ENCODE results near the gene MAP1LC3B2. TPM values are rescaled to one million over a fixed set of nuclear protein-coding genes. Genes with fewer than 3 reads are reported as not detected.

MAP1LC3B2 gene
- total RNA-seq, 1 experiment from 2014 or later, result 1.5 TPM

DNA sequence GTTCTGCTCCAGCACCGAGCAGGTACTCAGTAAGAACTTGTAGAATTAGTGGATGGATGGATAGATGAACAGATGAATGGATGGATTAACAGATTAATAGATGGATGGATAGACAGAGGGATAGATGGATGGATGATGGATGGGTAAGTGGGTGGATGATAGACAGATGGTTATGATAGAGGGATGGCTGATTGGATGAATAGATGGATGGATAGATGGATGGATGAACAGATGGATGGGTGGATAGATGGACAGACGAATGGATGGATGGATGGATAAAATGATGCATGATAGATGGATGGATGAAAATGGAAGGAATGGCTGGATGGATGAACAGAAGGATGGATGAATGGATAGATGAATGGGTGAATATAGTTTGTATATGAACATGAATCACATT is 8.0 kb upstream of the MAP1LC3B2 start:
- Histone ChIP-seq H3K79me1 (ENCODE audit: insufficient read depth, low read depth, low read length, poor library complexity, severe bottlenecking) (no peaks in the 10 kb centered on the region), H3K4ac (ENCODE audit: low read depth, low read length) (no peak overlapping the region), H3K9ac (ENCODE audit: extremely low read depth, insufficient read length, low read length) (no peak overlapping the region), H2BK5ac (ENCODE audit: insufficient read length, low read length) (no peak overlapping the region), H3K27me3 (ENCODE audit: insufficient read depth, low read length) (no peaks in the 10 kb centered on the region), H2AFZ (ENCODE audit: low read length) (no peak overlapping the region), H3K4me1 (ENCODE audit: insufficient read depth, low read length) (no peaks in the 10 kb centered on the region; the same call in 1 of the 2 replicates), H2BK15ac (ENCODE audit: low read depth, low read length) (no peak overlapping the region), H3K9me3 (ENCODE audit: control insufficient read depth, low read depth, low read length) (no peaks in the 10 kb centered on the region), H2BK20ac (ENCODE audit: low read depth, low read length, poor library complexity, severe bottlenecking) (no peak overlapping the region), H3K4me2 (ENCODE audit: insufficient read depth, insufficient read length, low read length) (no peak overlapping the region), H4K8ac (replicated peaks; ENCODE audit: insufficient read length, low read depth, low read length) (no peak overlapping the region), H3K18ac (ENCODE audit: insufficient read length, low read depth, low read length) (no peak overlapping the region), H2AK5ac (ENCODE audit: insufficient read length, low read length) (no peak overlapping the region), H4K91ac (ENCODE audit: insufficient read length, low read depth, low read length) (no peak overlapping the region), H3K23me2 (ENCODE audit: insufficient read length, low read depth, low read length, poor library complexity, severe bottlenecking) (no peaks in the 10 kb centered on the region), H3T11ph (ENCODE audit: low read length) (no peak overlapping the region), H2BK12ac (ENCODE audit: insufficient read length, low read depth, low read length) (no peak overlapping the region), H3K79me2 (ENCODE audit: insufficient read depth, low read length) (no peaks in the 10 kb centered on the region), H4K20me1 (ENCODE audit: control insufficient read depth, insufficient read depth, insufficient read length) (no peaks in the 10 kb centered on the region), H3K27ac (ENCODE audit: insufficient read length, low read depth, low read length) (no peak overlapping the region), H3K23ac (ENCODE audit: insufficient read length, low read depth, low read length) (no peak overlapping the region), H2BK120ac (ENCODE audit: low read depth, low read length, poor library complexity, severe bottlenecking) (no peak overlapping the region), H3K14ac (ENCODE audit: insufficient read depth, low read length) (no peak overlapping the region), H4K5ac (ENCODE audit: insufficient read length, low read depth, low read length) (no peak overlapping the region), H3K56ac (ENCODE audit: insufficient read length, low read depth, low read length) (no peak overlapping the region)
- Mint-ChIP-seq H3K27ac (no peak overlapping the region), H3K27me3 (ENCODE audit: low read depth) (no peaks in the 10 kb centered on the region; the same call in 1 of the 2 replicates), H3K4me1 (peaks cover 1 to 5% of the 10 kb centered on the region in 2 experiments), H3K9me3 (no peaks in the 10 kb centered on the region), H3K4me3 (no peak overlapping the region), H3K36me3 (ENCODE audit: insufficient read depth in 1 of 3, low read depth in 3 of 3) (no peaks in the 10 kb centered on the region; a peak in 1 of 7 replicates)
- WGBS (ENCODE audit: extremely low coverage, insufficient read length, low lambda C conversion rate), result no CpG with 5 or more reads among the region's 2 CpGs
- no peak for TF ChIP-seq CTCF (conservative IDR thresholded peaks at IDR 0.05)
- no peak for DNase-seq
